ENCODE data around the gene CNPY2.

DNA sequence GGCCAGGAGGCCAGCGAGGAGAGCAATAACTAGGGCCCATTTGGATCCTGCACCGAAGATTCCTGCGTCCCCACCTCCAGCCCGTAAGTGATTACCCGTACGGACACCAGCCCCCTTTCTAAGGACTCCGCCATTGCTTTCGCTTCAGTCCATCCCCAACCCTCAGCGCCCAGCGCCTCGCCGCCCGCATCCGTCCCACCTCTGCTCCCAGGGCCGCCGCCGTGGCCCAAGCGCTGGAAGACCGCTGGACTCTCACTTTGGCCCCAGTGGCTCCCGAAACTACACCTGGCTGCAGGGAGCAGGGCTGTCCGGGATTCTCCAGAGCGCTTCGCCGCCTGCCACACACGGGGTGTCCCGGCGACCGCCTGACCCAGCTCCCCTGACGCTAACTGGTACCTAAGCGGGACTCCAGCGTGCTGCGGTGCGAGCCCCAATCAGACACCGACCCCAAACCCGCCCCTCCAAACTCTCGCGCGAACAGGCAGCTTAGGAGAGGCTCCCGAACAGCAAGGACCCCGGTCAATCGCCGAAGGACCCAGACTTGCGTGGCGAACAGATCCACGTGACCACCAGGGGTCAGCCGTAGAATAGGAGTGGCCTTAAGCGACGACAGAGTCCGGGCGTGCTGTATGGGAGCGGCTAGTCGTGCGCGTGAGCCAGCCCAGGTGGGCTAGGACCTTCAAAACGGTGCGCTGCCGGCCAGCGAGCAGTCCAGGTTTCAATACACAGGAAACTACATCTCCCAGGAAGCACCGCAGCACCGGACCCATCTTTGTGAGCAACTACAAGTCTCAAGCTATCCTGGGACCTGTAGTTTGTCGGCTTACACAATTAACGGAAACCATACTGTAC is at the start of gene CNPY2:
- TF ChIP-seq, protein P1, sequence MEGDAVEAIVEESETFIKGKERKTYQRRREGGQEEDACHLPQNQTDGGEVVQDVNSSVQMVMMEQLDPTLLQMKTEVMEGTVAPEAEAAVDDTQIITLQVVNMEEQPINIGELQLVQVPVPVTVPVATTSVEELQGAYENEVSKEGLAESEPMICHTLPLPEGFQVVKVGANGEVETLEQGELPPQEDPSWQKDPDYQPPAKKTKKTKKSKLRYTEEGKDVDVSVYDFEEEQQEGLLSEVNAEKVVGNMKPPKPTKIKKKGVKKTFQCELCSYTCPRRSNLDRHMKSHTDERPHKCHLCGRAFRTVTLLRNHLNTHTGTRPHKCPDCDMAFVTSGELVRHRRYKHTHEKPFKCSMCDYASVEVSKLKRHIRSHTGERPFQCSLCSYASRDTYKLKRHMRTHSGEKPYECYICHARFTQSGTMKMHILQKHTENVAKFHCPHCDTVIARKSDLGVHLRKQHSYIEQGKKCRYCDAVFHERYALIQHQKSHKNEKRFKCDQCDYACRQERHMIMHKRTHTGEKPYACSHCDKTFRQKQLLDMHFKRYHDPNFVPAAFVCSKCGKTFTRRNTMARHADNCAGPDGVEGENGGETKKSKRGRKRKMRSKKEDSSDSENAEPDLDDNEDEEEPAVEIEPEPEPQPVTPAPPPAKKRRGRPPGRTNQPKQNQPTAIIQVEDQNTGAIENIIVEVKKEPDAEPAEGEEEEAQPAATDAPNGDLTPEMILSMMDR (IDR thresholded peaks at IDR 0.05; ENCODE audit: insufficient read depth, low read length, poor library complexity, severe bottlenecking) = no peak
- TF ChIP-seq EZH2phosphoT487 (conservative IDR thresholded peaks at IDR 0.05; ENCODE audit: low read length) = no peak
